Gastroesophageal sphincter (tissue), 3 donors: ENCODE results near the gene TGFBR2.

Experiments used
- CTCF ChIP-seq, 4 experiments: fragments of 200-600 bp in 2 of 4; fragments of 450-650 bp in 2 of 4; sonication (generic) in 1 of 4; IDR thresholded peaks; one replicate each; pipeline ENCODE4 v1.5.1; 2017 to 2019; ENCODE audit warnings: antibody characterized with exemption in 4 of 4, mild to moderate bottlenecking in 2 of 4, moderate library complexity in 2 of 4
- EP300 ChIP-seq: sonication (generic); formaldehyde crosslinking; IDR thresholded peaks from one replicate; pipeline ENCODE4 v1.6.1; 2017; ENCODE audit warnings: antibody characterized with exemption, mild to moderate bottlenecking
- POLR2A ChIP-seq, 2 donors: fragments of 450-650 bp; IDR thresholded peaks; one replicate each; pipeline ENCODE4 v1.6.1; 2017; ENCODE audit warnings: antibody characterized with exemption in 2 of 2, mild to moderate bottlenecking in 2 of 2, moderate library complexity in 1 of 2
- POLR2AphosphoS5 ChIP-seq: sonication (generic); formaldehyde crosslinking; IDR thresholded peaks from one replicate; pipeline ENCODE4 v1.6.1; 2017; ENCODE audit warnings: antibody characterized with exemption

- TF ChIP-seq CTCF (IDR thresholded peaks at IDR 0.05) = no peak
- no peak for TF ChIP-seq POLR2AphosphoS5
- no peak for TF ChIP-seq POLR2A (IDR thresholded peaks at IDR 0.05)
- no peak for TF ChIP-seq EP300
These were observed 8.6 kb upstream of the TGFBR2 start for GRCh38 chr3:30597769-30598134.
